CD4-positive, alpha-beta T cell (primary cell): ENCODE data around the gene ARGLU1. TPM values are rescaled to one million over a fixed set of nuclear protein-coding genes. Genes with fewer than 3 reads are reported as not detected.

Source experiments
- ATAC-seq: fragments of 200-7000 bp; cut with Tn5 transposase; one replicate; pipeline ENCODE4 v1.10.0; 2022; ENCODE audit warnings: mild to moderate bottlenecking; ENCODE audit not compliant: poor library complexity
- CTCF ChIA-PET: fragments of 350-600 bp; sonication (Branson Sonifier 250); formaldehyde crosslinking; loops from one replicate; lab custom pipeline; 2021; ENCODE audit warnings: antibody characterized with exemption, inconsistent platforms; lab: Charles Lee
- POLR2A ChIA-PET: fragments of 350-600 bp; sonication (Branson Sonifier 250); formaldehyde crosslinking; loops from one replicate; lab custom pipeline; 2021; ENCODE audit warnings: antibody characterized with exemption, inconsistent platforms; lab: Charles Lee
- DNase-seq, 14 experiments: peaks; one replicate each; pipeline ENCODE4 v3.0.0-alpha.2; 2013 to 2020; ENCODE audit warnings: mixed read lengths in 2 of 14
- H3K27ac ChIP-seq, 2 donors: one replicate each; pipeline versions ENCODE4 v1.5.1 to v1.7.0; 2013; ENCODE audit warnings: low read length in 2 of 2, low read depth in 1 of 2, mild to moderate bottlenecking in 1 of 2
- H3K27me3 ChIP-seq, 2 experiments: 1 replicate in 1 of 2; 2 replicates in 1 of 2; pipeline versions ENCODE4 v1.6.1 to v1.7.0; 2013; ENCODE audit warnings: low read length in 2 of 2, control low read depth in 1 of 2, mild to moderate bottlenecking in 1 of 2, moderate library complexity in 1 of 2; ENCODE audit not compliant: insufficient read depth in 2 of 2, control insufficient read depth in 1 of 2
- H3K36me3 ChIP-seq: one replicate; pipeline ENCODE4 v1.6.1; 2013; ENCODE audit warnings: low read length, control low read depth; ENCODE audit not compliant: insufficient read depth
- H3K4me1 ChIP-seq: one replicate; pipeline ENCODE4 v1.6.1; 2013; ENCODE audit warnings: low read length, control low read depth; ENCODE audit not compliant: insufficient read depth
- H3K4me3 ChIP-seq: one replicate; pipeline ENCODE4 v1.5.1; 2013; ENCODE audit warnings: mild to moderate bottlenecking, low read length, moderate library complexity
- H3K9me3 ChIP-seq, 2 experiments: 1 replicate in 1 of 2; 2 replicates in 1 of 2; pipeline versions ENCODE4 v1.6.1 to v1.7.0; 2013; ENCODE audit warnings: low read length in 2 of 2, mild to moderate bottlenecking in 2 of 2, control low read depth in 1 of 2, moderate library complexity in 1 of 2; ENCODE audit not compliant: control insufficient read depth in 1 of 2, insufficient read depth in 1 of 2
- H3K27ac Mint-ChIP-seq: one replicate; pipeline ENCODE4 v1.8.0; 2020; ENCODE audit warnings: mixed read lengths
- H3K27me3 Mint-ChIP-seq: one replicate; pipeline ENCODE4 v1.8.0; 2021; ENCODE audit warnings: mixed read lengths
- H3K36me3 Mint-ChIP-seq: one replicate; pipeline ENCODE4 v1.8.0; 2021; ENCODE audit warnings: low read depth, mixed read lengths
- H3K4me1 Mint-ChIP-seq: one replicate; pipeline ENCODE4 v1.8.0; 2021; ENCODE audit warnings: low read depth, mixed read lengths
- H3K4me3 Mint-ChIP-seq: one replicate; pipeline ENCODE4 v1.8.0; 2020; ENCODE audit warnings: mild to moderate bottlenecking, mixed read lengths
- H3K9me3 Mint-ChIP-seq: one replicate; pipeline ENCODE4 v1.8.0; 2020; ENCODE audit warnings: mixed read lengths
- intact Hi-C, 2 experiments: fragments of 100-400 bp; cut with DNase I in 1 of 2; cut with micrococcal nuclease in 1 of 2; formaldehyde crosslinking; loops; one replicate each; pipeline versions ENCODE4 v1.15.1 to v1.9.0; 2023 to 2025; cut with DNase I, micrococcal nuclease
- total RNA-seq, 174 experiments: library from RNA in 2 of 174; stranded (reverse) in 2 of 174; gene quantifications; one replicate each; pipeline ENCODE4 v1.2.3 and lab custom pipeline; 2021 to 2026
- TF ChIP-seq, protein P1 (sequence below): fragments of 200-600 bp; IDR thresholded peaks from one replicate; pipeline ENCODE4 v1.8.0; 2022; ENCODE audit warnings: antibody characterized with exemption, mild to moderate bottlenecking

ARGLU1 gene
- total RNA-seq, 2 experiments from 2014 or later = 146 to 152 TPM

DNA sequence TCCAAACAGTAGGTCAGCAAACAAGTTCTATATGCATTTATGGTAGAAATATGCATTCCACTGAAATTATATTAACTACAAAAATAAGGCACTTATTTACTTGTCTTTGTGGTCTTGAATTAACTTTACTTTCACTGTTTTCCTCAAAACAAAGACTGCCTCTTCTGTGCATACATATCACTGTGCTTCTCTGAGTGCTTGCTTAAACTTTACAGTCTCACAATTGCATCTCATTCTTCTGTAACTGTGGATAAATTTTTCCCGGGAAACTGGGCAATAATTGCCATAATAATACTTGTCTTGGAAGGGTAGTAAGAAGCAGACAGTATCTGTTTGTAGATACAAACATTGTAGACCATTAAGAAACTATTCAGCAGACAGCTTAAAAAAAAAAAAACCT, 70.9 kb downstream of the ARGLU1 start:
- peaks cover 8% of the 10 kb centered on the region for H3K4me1 ChIP-seq
- POLR2A ChIA-PET = no interaction called here
- DNase-seq (no peak), ATAC-seq (no peak)
- H3K27ac ChIP-seq = no peak overlapping the region
- Mint-ChIP-seq H3K9me3 (no peaks in the 10 kb centered on the region), H3K4me1 (peaks cover 11% of the 10 kb centered on the region), H3K4me3 (no peak overlapping the region), H3K36me3 (no peaks in the 10 kb centered on the region), H3K27me3 (peaks cover 71% of the 10 kb centered on the region), H3K27ac (no peak overlapping the region)
- H3K27me3 ChIP-seq = peaks cover 4 to 28% of the 10 kb centered on the region in 2 experiments
- intact Hi-C loops = no loop called here
- no peak overlapping the region for H3K4me3 ChIP-seq
- CTCF ChIA-PET = no interaction called here
- TF ChIP-seq, protein P1, sequence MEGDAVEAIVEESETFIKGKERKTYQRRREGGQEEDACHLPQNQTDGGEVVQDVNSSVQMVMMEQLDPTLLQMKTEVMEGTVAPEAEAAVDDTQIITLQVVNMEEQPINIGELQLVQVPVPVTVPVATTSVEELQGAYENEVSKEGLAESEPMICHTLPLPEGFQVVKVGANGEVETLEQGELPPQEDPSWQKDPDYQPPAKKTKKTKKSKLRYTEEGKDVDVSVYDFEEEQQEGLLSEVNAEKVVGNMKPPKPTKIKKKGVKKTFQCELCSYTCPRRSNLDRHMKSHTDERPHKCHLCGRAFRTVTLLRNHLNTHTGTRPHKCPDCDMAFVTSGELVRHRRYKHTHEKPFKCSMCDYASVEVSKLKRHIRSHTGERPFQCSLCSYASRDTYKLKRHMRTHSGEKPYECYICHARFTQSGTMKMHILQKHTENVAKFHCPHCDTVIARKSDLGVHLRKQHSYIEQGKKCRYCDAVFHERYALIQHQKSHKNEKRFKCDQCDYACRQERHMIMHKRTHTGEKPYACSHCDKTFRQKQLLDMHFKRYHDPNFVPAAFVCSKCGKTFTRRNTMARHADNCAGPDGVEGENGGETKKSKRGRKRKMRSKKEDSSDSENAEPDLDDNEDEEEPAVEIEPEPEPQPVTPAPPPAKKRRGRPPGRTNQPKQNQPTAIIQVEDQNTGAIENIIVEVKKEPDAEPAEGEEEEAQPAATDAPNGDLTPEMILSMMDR = no peak
- H3K9me3 ChIP-seq = peaks cover 0 to 10% of the 10 kb centered on the region in 2 experiments
- no peaks in the 10 kb centered on the region for H3K36me3 ChIP-seq

DNA sequence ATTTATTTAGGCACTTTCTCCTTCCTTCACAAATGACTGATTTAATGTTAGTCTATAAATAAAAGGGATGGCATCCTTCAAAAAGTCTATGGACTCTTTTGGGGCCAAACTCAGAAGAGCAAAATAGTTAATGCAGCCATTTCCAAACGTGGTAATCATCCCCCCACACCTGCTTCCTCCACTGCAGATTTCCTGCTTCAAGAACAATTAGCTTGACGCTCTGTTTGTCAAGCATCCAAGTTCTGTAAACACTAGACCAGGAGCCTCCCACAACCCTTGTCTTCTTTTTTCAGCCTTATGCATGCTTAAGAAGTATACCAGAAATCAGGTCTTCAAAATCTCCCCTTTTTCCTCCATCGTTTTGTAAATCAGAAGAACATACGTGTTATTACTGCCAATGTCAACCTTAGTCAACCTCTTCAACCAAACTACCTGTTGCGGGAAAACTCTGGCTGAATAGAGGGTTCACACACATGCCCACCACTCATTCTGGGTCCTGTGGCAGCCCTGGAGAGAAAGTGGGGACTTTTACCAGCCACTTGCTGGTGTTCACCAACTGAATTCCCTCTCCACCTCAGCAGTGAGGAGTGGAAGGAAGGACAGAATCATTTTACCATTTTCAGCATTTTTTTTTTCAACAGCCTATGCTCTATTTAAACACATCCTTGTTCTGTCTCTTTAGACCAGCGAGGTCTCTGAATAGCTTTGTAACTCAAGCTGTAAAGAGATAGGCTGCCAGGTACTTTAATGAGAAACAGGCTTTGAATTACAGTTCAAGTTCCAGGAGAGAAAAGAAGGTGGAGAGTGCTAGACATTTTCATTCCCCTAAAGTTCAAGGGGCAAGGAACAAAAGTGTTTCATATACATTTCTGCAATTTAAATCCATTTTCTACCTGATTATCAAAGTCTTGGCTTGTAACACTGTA, 71.6 kb downstream of the ARGLU1 start:
- Histone ChIP-seq H3K9me3 (peaks cover 0 to 10% of the 10 kb centered on the region in 2 experiments), H3K27ac (no peak overlapping the region), H3K27me3 (peaks cover 6 to 28% of the 10 kb centered on the region in 2 experiments), H3K36me3 (no peaks in the 10 kb centered on the region), H3K4me3 (no peak overlapping the region), H3K4me1 (peaks cover 8% of the 10 kb centered on the region)
- Mint-ChIP-seq H3K36me3 (no peaks in the 10 kb centered on the region), H3K27ac (no peak overlapping the region), H3K9me3 (no peaks in the 10 kb centered on the region), H3K27me3 (peaks cover 78% of the 10 kb centered on the region), H3K4me1 (peaks cover 18% of the 10 kb centered on the region), H3K4me3 (no peak overlapping the region)
- TF ChIP-seq, protein P1 = no peak
- intact Hi-C loops = no loop called here
- ATAC-seq (no peak), DNase-seq (no peak)
- ChIA-PET POLR2A (no interaction called here), CTCF (interaction anchor here (0.6 kb wide), 1 partner anchor 276 kb away, joined by 3 read pairs; no protein-coding TSS in a partner anchor)

DNA sequence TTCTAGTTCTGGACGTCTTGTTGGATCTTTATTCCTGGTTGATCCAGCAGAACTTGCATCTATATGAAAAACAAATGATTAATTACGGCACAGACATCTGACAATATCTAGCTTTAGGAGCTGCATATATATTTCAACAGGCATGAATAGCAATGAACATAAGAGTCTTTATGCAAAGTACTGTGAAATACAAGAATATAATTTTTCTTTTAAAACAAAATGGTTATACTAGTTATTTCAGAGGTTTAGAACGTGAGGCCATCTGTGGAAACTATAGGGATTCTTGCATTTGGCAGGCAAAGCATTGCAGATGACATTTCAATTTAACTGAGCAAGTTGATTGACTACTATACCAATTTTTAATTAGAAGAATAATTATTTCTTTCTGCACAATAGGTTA, 73.0 kb downstream of the ARGLU1 start:
- ChIA-PET CTCF (no interaction called here), POLR2A (interaction anchor here (0.6 to 2.0 kb wide), 2 partner anchors 40 to 718 kb away, joined by 3 to 5 read pairs; partner anchors contain the start of gene EFNB2)
- no peak overlapping the region for H3K27ac Mint-ChIP-seq

More for the DNA sequence above, 73.0 kb downstream of the ARGLU1 start:
- H3K4me3 Mint-ChIP-seq = no peak overlapping the region
- no peak for DNase-seq
- TF ChIP-seq, protein P1 = no peak
- Histone ChIP-seq H3K9me3 (peaks cover 0 to 10% of the 10 kb centered on the region in 2 experiments), H3K36me3 (no peaks in the 10 kb centered on the region), H3K27ac (no peak overlapping the region), H3K4me1 (peaks cover 14% of the 10 kb centered on the region), H3K4me3 (no peak overlapping the region), H3K27me3 (peaks cover 12 to 28% of the 10 kb centered on the region in 2 experiments)
- H3K4me1 Mint-ChIP-seq = peaks cover 26% of the 10 kb centered on the region
- intact Hi-C loops = no loop called here
- H3K36me3 Mint-ChIP-seq = no peaks in the 10 kb centered on the region
- no peak for ATAC-seq
- peaks cover 81% of the 10 kb centered on the region for H3K27me3 Mint-ChIP-seq
- H3K9me3 Mint-ChIP-seq = no peaks in the 10 kb centered on the region
